Endometrial microvascular endothelial cells (primary cell): ENCODE measurements around the gene ZBED5. TPM values are rescaled to one million over a fixed set of nuclear protein-coding genes. Genes with fewer than 3 reads are reported as not detected.

Experiments used
- in situ Hi-C: cut with HindIII; loops from 2 replicates; pipeline ENCODE4 v1.10.0; 2017; ENCODE audit warnings: low sequenced_read_pairs, low pct_unique_long_range_greater_than_20kb; ENCODE audit errors: inconsistent ontology term
- total RNA-seq: library from RNA; depleted of rRNA; stranded (reverse); fragments of >200 nt; gene quantifications from one replicate; pipeline ENCODE4 v1.2.3, GENCODE V29; 2015; ENCODE audit errors: inconsistent ontology term

The ZBED5 gene
- total RNA-seq, 1 donor from 2014 or later = 32.6 TPM

- in situ Hi-C loops = no loop called here
Measured at GRCh38 chr11:10807493-10808234, 50.2 kb downstream of the ZBED5 start.

- in situ Hi-C loops = no loop called here
Measured at GRCh38 chr11:10806206-10806605, 51.6 kb downstream of the ZBED5 start.

GRCh38 chr11:10805741-10806140, 52.1 kb downstream of the ZBED5 start:
- in situ Hi-C loops = no loop called here

- in situ Hi-C loops = no loop called here
Measured at GRCh38 chr11:10803676-10804075, 54.2 kb downstream of the ZBED5 start.

Other genes with a start within 250 kb of the ZBED5 start
- gene IRAG1, start 164.3 kb downstream of the ZBED5 start, total RNA-seq = 0.65 TPM
- gene CTR9, start 106.8 kb downstream of the ZBED5 start, total RNA-seq = 34.9 TPM
- 711 TPM for gene EIF4G2, start 49.1 kb downstream of the ZBED5 start, total RNA-seq